Tibial artery (tissue), 4 donors: Measurements from ENCODE around the gene PFDN1.

Source experiments
- DNase-seq, 2 donors: peaks; one replicate each; pipeline ENCODE4 v3.0.0-alpha.2; 2019
- H3K27ac ChIP-seq, 2 donors: fragments of 200-600 bp; sonication (generic) in 1 of 2; 1 replicate in 1 of 2; 2 replicates in 1 of 2; pipeline ENCODE4 v1.5.1; 2018 to 2019; ENCODE audit warnings: mild to moderate bottlenecking in 1 of 2
- H3K27me3 ChIP-seq, 2 donors: fragments of 200-600 bp; sonication (generic) in 1 of 2; one replicate each; pipeline versions ENCODE4 v1.5.1 to v1.6.0; 2016 to 2019
- H3K36me3 ChIP-seq, 3 donors: fragments of 200-600 bp; sonication (generic) in 2 of 3; one replicate each; pipeline ENCODE4 v1.5.1; 2016 to 2019; ENCODE audit warnings: mild to moderate bottlenecking in 2 of 3
- H3K4me1 ChIP-seq, 4 donors: fragments of 200-600 bp; sonication (generic) in 2 of 4; 1 replicate in 3 of 4; 2 replicates in 1 of 4; pipeline ENCODE4 v1.5.1; 2016 to 2019
- H3K4me3 ChIP-seq, 2 donors: fragments of 200-600 bp; sonication (generic) in 1 of 2; 1 replicate in 1 of 2; 2 replicates in 1 of 2; pipeline ENCODE4 v1.5.1; 2018 to 2019; ENCODE audit warnings: mild to moderate bottlenecking in 2 of 2
- H3K9me3 ChIP-seq, 3 donors: fragments of 200-600 bp; sonication (generic) in 1 of 3; one replicate each; pipeline ENCODE4 v1.5.1; 2016 to 2019
- intact Hi-C: fragments of 100-400 bp; cut with DNase I; formaldehyde crosslinking; loops from one replicate; pipeline ENCODE4 v1.15.0; 2023; ENCODE audit warnings: low total_unique reads
- TF ChIP-seq, protein P1 (sequence below), 2 experiments: fragments of 200-600 bp in 1 of 2; fragments of 450-650 bp in 1 of 2; IDR thresholded peaks; one replicate each; pipeline ENCODE4 v1.5.1; 2017 to 2019; ENCODE audit warnings: antibody characterized with exemption in 2 of 2, mild to moderate bottlenecking in 1 of 2, moderate library complexity in 1 of 2

Gene PFDN1

DNA sequence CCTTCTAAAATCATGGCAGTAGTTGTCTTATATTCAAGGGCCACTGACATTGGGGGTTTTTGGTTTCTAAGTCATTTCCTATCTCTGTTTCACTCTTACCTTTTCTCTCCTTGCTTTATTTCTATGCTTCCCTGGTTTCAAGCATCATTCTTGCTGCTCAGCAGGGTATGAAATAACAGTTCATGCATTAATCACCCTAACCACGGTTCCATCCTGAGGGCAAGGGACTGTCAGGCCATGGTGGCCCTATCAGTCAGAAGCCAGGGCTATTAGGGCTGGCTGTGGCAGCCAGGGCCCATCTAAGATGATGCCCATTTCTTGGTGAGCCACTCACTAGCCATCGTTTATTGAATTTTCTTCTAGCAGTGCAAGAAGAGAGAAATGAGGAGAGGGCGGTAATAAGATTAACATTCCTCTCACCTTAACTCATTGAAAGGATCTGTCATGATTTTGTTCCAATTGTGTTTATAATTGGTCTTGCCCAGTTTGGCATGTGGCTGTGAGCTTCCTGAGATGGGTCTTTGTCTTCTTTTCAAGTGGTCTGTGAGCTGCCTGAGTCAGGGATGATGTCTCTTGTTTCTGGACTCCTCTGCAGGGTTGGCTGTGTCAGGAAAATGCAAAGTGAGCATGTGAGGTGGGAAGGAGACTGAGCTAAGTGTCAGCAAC, 82.7 kb downstream of the PFDN1 start:
- no peaks in the 10 kb centered on the region for H3K9me3 ChIP-seq
- intact Hi-C loops, result no loop called here
- H3K27ac ChIP-seq, result no peak overlapping the region
- TF ChIP-seq, protein P1, sequence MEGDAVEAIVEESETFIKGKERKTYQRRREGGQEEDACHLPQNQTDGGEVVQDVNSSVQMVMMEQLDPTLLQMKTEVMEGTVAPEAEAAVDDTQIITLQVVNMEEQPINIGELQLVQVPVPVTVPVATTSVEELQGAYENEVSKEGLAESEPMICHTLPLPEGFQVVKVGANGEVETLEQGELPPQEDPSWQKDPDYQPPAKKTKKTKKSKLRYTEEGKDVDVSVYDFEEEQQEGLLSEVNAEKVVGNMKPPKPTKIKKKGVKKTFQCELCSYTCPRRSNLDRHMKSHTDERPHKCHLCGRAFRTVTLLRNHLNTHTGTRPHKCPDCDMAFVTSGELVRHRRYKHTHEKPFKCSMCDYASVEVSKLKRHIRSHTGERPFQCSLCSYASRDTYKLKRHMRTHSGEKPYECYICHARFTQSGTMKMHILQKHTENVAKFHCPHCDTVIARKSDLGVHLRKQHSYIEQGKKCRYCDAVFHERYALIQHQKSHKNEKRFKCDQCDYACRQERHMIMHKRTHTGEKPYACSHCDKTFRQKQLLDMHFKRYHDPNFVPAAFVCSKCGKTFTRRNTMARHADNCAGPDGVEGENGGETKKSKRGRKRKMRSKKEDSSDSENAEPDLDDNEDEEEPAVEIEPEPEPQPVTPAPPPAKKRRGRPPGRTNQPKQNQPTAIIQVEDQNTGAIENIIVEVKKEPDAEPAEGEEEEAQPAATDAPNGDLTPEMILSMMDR (IDR thresholded peaks at IDR 0.05), result no peak
- no peaks in the 10 kb centered on the region for H3K27me3 ChIP-seq
- no peak for DNase-seq
- H3K4me3 ChIP-seq, result no peak overlapping the region
- H3K4me1 ChIP-seq, result peaks cover 0 to 28% (median 20%) of the 10 kb centered on the region in 4 donors
- no peaks in the 10 kb centered on the region for H3K36me3 ChIP-seq

DNA sequence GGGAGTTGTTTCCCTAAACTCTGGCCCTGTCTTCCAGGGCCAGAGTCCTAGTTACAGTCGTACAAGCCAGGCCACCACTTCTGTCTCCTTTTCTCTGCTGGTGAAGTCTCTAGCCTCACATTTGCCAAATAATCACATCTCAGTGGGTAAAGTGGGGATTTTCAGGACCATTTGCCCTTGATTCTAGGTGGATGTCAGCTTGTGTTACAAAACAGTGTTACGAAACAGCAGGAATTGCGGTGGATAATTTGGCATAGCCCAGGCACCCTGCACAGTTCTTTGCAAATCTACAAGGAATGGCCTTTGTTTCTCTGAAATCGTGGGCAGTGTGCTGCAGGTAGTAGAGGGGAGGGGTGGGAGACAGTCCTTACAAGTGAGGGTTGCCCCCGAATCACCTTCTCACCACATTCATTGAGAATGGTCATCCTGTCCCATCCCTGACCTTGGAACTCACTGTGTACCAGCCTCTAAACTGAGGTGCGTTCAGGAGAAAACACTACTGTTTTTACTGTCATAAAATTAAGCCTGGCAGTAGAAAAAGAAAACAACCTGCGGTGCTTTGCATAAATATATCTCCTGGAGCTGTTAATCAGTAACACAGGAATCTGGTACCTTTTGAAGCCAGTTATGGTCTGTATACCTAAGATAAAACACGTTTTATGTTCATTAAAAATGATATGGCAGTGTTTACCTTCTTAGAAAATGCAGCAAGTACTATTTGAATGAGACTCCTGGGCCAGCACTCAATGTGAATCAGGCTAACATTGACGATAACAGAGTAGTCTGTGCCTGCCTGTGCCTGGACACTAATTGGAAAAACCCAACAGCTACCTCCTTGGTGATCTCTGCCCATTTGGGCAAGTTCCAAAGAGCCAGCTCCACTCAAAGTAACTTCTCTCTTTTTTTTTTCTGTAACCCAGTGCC, 83.6 kb downstream of the PFDN1 start:
- no peaks in the 10 kb centered on the region for H3K27me3 ChIP-seq
- DNase-seq, result no peak
- no peak overlapping the region for H3K27ac ChIP-seq
- no peaks in the 10 kb centered on the region for H3K36me3 ChIP-seq
- peaks cover 0 to 28% (median 20%) of the 10 kb centered on the region in 4 donors for H3K4me1 ChIP-seq
- intact Hi-C loops, result no loop called here
- no peak overlapping the region for H3K4me3 ChIP-seq
- no peaks in the 10 kb centered on the region for H3K9me3 ChIP-seq
- TF ChIP-seq, protein P1 (IDR thresholded peaks at IDR 0.05), result no peak

DNA sequence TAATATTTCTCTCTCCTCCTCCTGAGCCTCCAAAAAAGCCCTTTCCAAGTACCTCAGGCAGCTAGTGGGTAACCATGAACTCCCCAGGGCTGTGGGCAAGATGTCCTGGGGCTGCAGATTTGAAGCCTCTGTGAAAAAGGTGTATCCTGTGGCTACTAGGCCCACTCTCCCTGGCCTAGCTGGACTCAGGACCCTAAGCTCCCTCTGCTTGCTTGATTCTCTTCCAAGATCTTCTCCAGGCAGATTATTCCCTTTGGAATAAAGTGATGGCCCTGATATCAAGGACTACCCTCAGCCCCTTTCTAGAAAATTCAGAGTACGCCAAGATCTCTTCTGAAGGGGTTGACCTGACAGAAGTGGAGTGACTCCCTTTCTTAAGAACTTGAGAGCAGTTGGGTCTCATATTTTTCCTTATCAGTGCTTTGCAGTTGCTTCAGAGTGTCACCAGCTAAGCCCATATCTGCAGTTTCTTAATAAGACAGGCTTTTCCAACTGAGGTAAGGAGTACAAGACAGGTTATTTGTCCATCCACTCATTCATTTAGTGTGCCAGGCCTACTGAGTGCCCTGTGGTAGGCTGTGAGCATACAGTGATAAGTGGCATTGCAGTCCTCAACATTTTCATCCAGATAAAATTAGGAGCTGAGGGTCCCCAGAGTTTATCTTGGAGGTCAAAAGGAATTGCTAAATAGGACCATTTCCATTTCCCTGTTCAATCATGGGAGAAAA, 85.4 kb downstream of the PFDN1 start:
- Histone ChIP-seq H3K36me3 (no peaks in the 10 kb centered on the region), H3K4me3 (no peak overlapping the region), H3K27me3 (no peaks in the 10 kb centered on the region), H3K27ac (no peak overlapping the region), H3K4me1 (peaks cover 0 to 22% (median 19%) of the 10 kb centered on the region in 4 donors), H3K9me3 (no peaks in the 10 kb centered on the region)
- intact Hi-C loops, result no loop called here
- TF ChIP-seq, protein P1 (IDR thresholded peaks at IDR 0.05), result no peak
- no peak for DNase-seq

DNA sequence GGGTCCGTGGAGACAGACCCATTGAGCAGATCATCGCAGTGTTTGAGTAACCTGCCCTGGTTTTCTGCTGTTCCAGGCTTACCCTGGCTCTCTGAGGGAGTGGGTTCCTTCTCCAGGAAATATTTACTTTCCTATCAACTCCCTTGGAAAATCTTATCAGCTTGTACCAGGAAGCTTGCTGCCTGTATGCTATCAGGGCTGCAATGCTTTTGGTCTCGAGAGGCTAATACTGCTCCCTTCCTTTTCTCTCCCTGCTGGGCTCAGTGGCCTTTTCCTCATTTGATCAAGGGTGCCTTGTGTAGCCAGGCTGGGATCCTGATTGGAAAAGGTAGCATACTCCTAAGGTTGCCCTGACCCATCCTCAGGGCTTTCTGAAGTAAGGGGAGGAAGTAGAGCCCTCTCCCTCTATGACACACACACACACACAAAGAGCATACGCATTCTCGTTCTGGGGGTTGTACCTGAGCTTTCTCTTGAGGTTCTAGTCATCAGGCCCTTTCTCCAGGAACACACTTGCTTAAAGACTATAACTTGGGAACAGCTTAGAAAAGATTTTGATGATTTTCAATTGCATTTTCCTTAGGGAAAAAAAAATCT, 86.3 kb downstream of the PFDN1 start:
- H3K27me3 ChIP-seq, result no peaks in the 10 kb centered on the region
- intact Hi-C loops, result no loop called here
- DNase-seq, result no peak
- H3K4me3 ChIP-seq, result no peak overlapping the region
- TF ChIP-seq, protein P1 (IDR thresholded peaks at IDR 0.05), result no peak
- no peak overlapping the region for H3K27ac ChIP-seq
- peaks cover 0 to 2% (median 2%) of the 10 kb centered on the region in 3 donors for H3K36me3 ChIP-seq
- peaks cover 0 to 14% (median 11%) of the 10 kb centered on the region in 4 donors for H3K4me1 ChIP-seq
- H3K9me3 ChIP-seq, result no peaks in the 10 kb centered on the region

DNA sequence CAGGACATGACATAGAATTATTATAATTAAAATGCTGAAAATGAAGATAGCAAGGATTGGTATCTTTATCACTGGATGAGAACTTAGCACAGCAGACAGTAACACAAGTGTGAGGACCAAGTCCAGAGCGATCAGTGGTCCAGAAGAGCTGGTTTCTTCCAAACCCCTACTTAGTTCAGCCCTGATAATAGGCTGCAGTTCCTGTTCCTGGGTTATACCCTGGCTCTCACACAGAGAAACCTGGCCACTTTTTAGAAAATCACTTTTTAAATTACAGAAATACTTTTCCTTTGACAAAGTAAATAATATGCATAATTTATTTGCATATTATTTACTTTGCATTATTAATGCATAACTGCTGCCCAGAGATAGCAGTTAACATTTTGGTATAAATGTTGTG, 87.6 kb downstream of the PFDN1 start:
- H3K4me1 ChIP-seq, result peaks cover 0 to 12% (median 3%) of the 10 kb centered on the region in 4 donors

More for the DNA sequence above, 87.6 kb downstream of the PFDN1 start:
- no peak overlapping the region for H3K4me3 ChIP-seq
- H3K27me3 ChIP-seq, result no peaks in the 10 kb centered on the region
- no peaks in the 10 kb centered on the region for H3K9me3 ChIP-seq
- H3K36me3 ChIP-seq, result peaks cover 0 to 8% (median 5%) of the 10 kb centered on the region in 3 donors
- no peak overlapping the region for H3K27ac ChIP-seq
- TF ChIP-seq, protein P1 (IDR thresholded peaks at IDR 0.05), result no peak
- no peak for DNase-seq
- intact Hi-C loops, result no loop called here
